Measurements from ENCODE around the gene DNM1. TPM values are rescaled to one million over a fixed set of nuclear protein-coding genes. Genes with fewer than 3 reads are reported as not detected.
"Not testable (repeated sequence)": the region's sequence is repeated elsewhere in the genome, so short reads cannot be mapped to it uniquely, and the experiment has no call there.

Gene DNM1
- total RNA-seq, 2 donors from 2014 or later = 13.0 to 29.0 TPM

GRCh38 chr9:128226412-128226801 lies 23.2 kb downstream of the DNM1 start:
- intact Hi-C loops (cut with DNase I) = no loop called here
- H3K27ac ChIP-seq = no peak overlapping the region
- DNase-seq (no peak), ATAC-seq (no peak)
- WGBS, 2 donors = 80 to 86% methylated on average over 5 of the region's 5 CpGs
- no peaks in the 10 kb centered on the region for H3K27me3 ChIP-seq
- H3K4me3 ChIP-seq = no peak overlapping the region
- TF ChIP-seq POLR2A (IDR thresholded peaks at IDR 0.05) (no peak), CTCF (IDR thresholded peaks at IDR 0.05) (no peak)
- H3K9me3 ChIP-seq = no peaks in the 10 kb centered on the region
- H3K4me1 ChIP-seq = no peaks in the 10 kb centered on the region
- no peaks in the 10 kb centered on the region for H3K36me3 ChIP-seq (replicated peaks in 1 of 2; ENCODE audit: insufficient read depth in 1 of 2, low read depth in 2 of 2)

GRCh38 chr9:128230897-128231296 lies 27.7 kb downstream of the DNM1 start:
- H3K27me3 ChIP-seq; DNase-seq; H3K27ac ChIP-seq; H3K4me3 ChIP-seq; intact Hi-C loops (cut with DNase I); H3K4me1 ChIP-seq; H3K9me3 ChIP-seq; H3K36me3 ChIP-seq (replicated peaks in 1 of 2; ENCODE audit: insufficient read depth in 1 of 2, low read depth in 2 of 2); ATAC-seq: not testable (repeated sequence)
- WGBS, 2 donors = 81 to 85% methylated on average over 7 of the region's 7 CpGs

GRCh38 chr9:128231638-128232527 lies 28.7 kb downstream of the DNM1 start:
- no peaks in the 10 kb centered on the region for H3K9me3 ChIP-seq
- ATAC-seq (no peak), DNase-seq (no peak)
- no peak overlapping the region for H3K4me3 ChIP-seq
- TF ChIP-seq CTCF (IDR thresholded peaks at IDR 0.05) (no peak), POLR2A (IDR thresholded peaks at IDR 0.05) (no peak)
- no peak overlapping the region for H3K27ac ChIP-seq
- 53 to 68% methylated on average over 13 to 16 of the region's 16 CpGs for WGBS, 2 donors
- no peaks in the 10 kb centered on the region for H3K4me1 ChIP-seq
- intact Hi-C loops (cut with DNase I) = no loop called here
- no peaks in the 10 kb centered on the region for H3K27me3 ChIP-seq
- no peaks in the 10 kb centered on the region for H3K36me3 ChIP-seq (replicated peaks in 1 of 2; ENCODE audit: insufficient read depth in 1 of 2, low read depth in 2 of 2)

GRCh38 chr9:128232528-128233428 lies 29.6 kb downstream of the DNM1 start:
- no peaks in the 10 kb centered on the region for H3K27me3 ChIP-seq
- no peak for DNase-seq
- no peak for ATAC-seq
- no peaks in the 10 kb centered on the region for H3K36me3 ChIP-seq (replicated peaks in 1 of 2; ENCODE audit: insufficient read depth in 1 of 2, low read depth in 2 of 2)
- no peak overlapping the region for H3K4me3 ChIP-seq
- intact Hi-C loops (cut with DNase I) = no loop called here
- H3K9me3 ChIP-seq = no peaks in the 10 kb centered on the region
- 66 to 74% methylated on average over 11 to 20 of the region's 22 CpGs for WGBS, 2 donors
- H3K27ac ChIP-seq = no peak overlapping the region
- no peak for TF ChIP-seq POLR2A (IDR thresholded peaks at IDR 0.05)
- no peak for TF ChIP-seq CTCF (IDR thresholded peaks at IDR 0.05)
- no peaks in the 10 kb centered on the region for H3K4me1 ChIP-seq

- WGBS, 2 donors = 77 to 82% methylated on average over 20 to 23 of the region's 28 CpGs
- Histone ChIP-seq H3K9me3 (no peaks in the 10 kb centered on the region), H3K27me3 (no peaks in the 10 kb centered on the region), H3K36me3 (replicated peaks in 1 of 2; ENCODE audit: insufficient read depth in 1 of 2, low read depth in 2 of 2) (no peaks in the 10 kb centered on the region), H3K27ac (no peak overlapping the region), H3K4me1 (no peaks in the 10 kb centered on the region), H3K4me3 (no peak overlapping the region)
- no peak for ATAC-seq
- no peak for TF ChIP-seq CTCF (IDR thresholded peaks at IDR 0.05)
- no peak for TF ChIP-seq POLR2A (IDR thresholded peaks at IDR 0.05)
- intact Hi-C loops (cut with DNase I) = no loop called here
- no peak for DNase-seq
Observed at GRCh38 chr9:128233817-128234406, 30.7 kb downstream of the DNM1 start.
